ENCODE measurements around the gene CFD.

DNA sequence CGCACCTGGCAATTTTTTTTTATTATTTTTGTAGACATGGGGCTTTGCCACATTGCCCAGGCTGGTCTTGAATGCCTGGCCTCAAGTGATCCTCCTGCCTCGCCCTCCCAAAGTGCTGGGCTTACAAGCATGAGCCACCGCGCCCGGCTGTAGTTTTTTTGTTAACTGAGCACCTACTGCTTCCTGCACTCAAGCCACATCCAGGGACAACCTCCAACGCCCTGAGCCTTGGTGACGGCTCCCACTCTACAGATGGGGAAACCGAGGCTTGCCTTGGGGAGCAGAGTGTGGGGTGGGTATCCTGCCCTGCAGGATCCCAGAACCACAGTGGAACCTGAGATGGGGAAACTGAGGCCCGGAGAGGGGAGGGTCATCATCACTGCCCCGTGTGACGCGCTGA, 4.3 kb upstream of the CFD start:
- TF ChIP-seq CTCF (IDR thresholded peaks at IDR 0.05) (no peak), POLR2A (IDR thresholded peaks at IDR 0.05) (no peak)

All from heart left ventricle (tissue), 13 donors.